GM23338 (cell line): ENCODE measurements around the gene PLCL1. TPM values are rescaled to one million over a fixed set of nuclear protein-coding genes. Genes with fewer than 3 reads are reported as not detected.

Experiments used
- ATAC-seq: fragments of 200-7000 bp; cut with Tn5 transposase; 3 replicates; pipeline ENCODE4 v1.9.1; 2020
- DNase-seq: peaks from one replicate; pipeline ENCODE4 v3.0.0-alpha.2; 2015; ENCODE audit warnings: low spot score
- H2AFZ ChIP-seq: fragments of 200-600 bp; sonication (generic); 2 replicates; pipeline ENCODE4 v1.8.0; 2016; ENCODE audit warnings: antibody characterized with exemption, mild to moderate bottlenecking, moderate library complexity
- H3F3A ChIP-seq: fragments of 200-600 bp; sonication (generic); replicated peaks from 2 replicates; pipeline ENCODE4 v1.8.0; 2017; ENCODE audit warnings: antibody characterized with exemption, mixed run types, low read depth
- H3K27ac ChIP-seq: fragments of 200-600 bp; sonication (generic); 2 replicates; pipeline ENCODE4 v1.6.1; 2016; ENCODE audit warnings: low read depth
- H3K27me3 ChIP-seq: fragments of 200-600 bp; sonication (generic); 2 replicates; pipeline ENCODE4 v1.8.0; 2016; ENCODE audit warnings: mild to moderate bottlenecking, mixed run types, moderate library complexity; ENCODE audit not compliant: insufficient read depth
- H3K36me3 ChIP-seq: fragments of 200-600 bp; sonication (generic); 2 replicates; pipeline ENCODE4 v1.8.0; 2016; ENCODE audit warnings: mild to moderate bottlenecking; ENCODE audit not compliant: insufficient read depth
- H3K4me1 ChIP-seq: fragments of 200-600 bp; sonication (generic); 2 replicates; pipeline ENCODE4 v1.8.0; 2016; ENCODE audit warnings: mild to moderate bottlenecking, moderate library complexity; ENCODE audit not compliant: insufficient read depth
- H3K4me2 ChIP-seq: fragments of 200-600 bp; sonication (generic); 2 replicates; pipeline ENCODE4 v1.7.1; 2017; ENCODE audit warnings: mixed run types
- H3K4me3 ChIP-seq: fragments of 200-600 bp; sonication (generic); 2 replicates; pipeline ENCODE4 v1.6.1; 2016; ENCODE audit warnings: mixed run types
- H3K79me2 ChIP-seq: fragments of 200-600 bp; sonication (generic); replicated peaks from 2 replicates; pipeline ENCODE4 v1.8.0; 2017; ENCODE audit warnings: mild to moderate bottlenecking; ENCODE audit not compliant: insufficient read depth
- H3K9me2 ChIP-seq: fragments of 200-600 bp; sonication (generic); 2 replicates; pipeline ENCODE4 v1.8.0; 2017; ENCODE audit not compliant: insufficient read depth
- H4K20me1 ChIP-seq: fragments of 200-600 bp; sonication (generic); replicated peaks from 2 replicates; pipeline ENCODE4 v1.8.0; 2017; ENCODE audit warnings: mild to moderate bottlenecking; ENCODE audit not compliant: insufficient read depth
- H3K27ac Mint-ChIP-seq: 2 replicates; pipeline ENCODE4 v1.8.0; 2020; ENCODE audit warnings: inconsistent platforms, mild to moderate bottlenecking, moderate library complexity, mixed read lengths
- H3K27me3 Mint-ChIP-seq: 3 replicates; pipeline ENCODE4 v1.8.0; 2022; ENCODE audit warnings: low read depth, mild to moderate bottlenecking, moderate library complexity, mixed read lengths, inconsistent platforms; ENCODE audit not compliant: insufficient read depth, poor library complexity
- H3K36me3 Mint-ChIP-seq: 3 replicates; pipeline ENCODE4 v1.8.0; 2021; ENCODE audit warnings: low read depth, mild to moderate bottlenecking, inconsistent platforms, moderate library complexity, mixed read lengths
- H3K4me1 Mint-ChIP-seq: 3 replicates; pipeline ENCODE4 v1.8.0; 2020; ENCODE audit warnings: mild to moderate bottlenecking, inconsistent platforms, mixed read lengths
- H3K4me3 Mint-ChIP-seq: 3 replicates; pipeline ENCODE4 v1.8.0; 2021; ENCODE audit warnings: moderate library complexity, mild to moderate bottlenecking, inconsistent platforms, mixed read lengths
- H3K9me3 Mint-ChIP-seq: 3 replicates; pipeline ENCODE4 v1.8.0; 2020; ENCODE audit warnings: moderate library complexity, mild to moderate bottlenecking, inconsistent platforms, mixed read lengths
- EZH2 ChIP-seq: fragments of 200-600 bp; sonication (generic); IDR thresholded peaks from one replicate; pipeline ENCODE4 v1.8.0; 2017; ENCODE audit warnings: antibody characterized with exemption, mild to moderate bottlenecking, low read depth; ENCODE audit not compliant: unreplicated experiment
- EZH2phosphoT487 ChIP-seq: fragments of 200-600 bp; sonication (generic); IDR thresholded peaks from one replicate; pipeline ENCODE4 v1.8.1; 2018; ENCODE audit warnings: antibody characterized with exemption; ENCODE audit not compliant: unreplicated experiment
- NANOG ChIP-seq: IDR thresholded peaks from 2 replicates; pipeline ENCODE4 v1.6.1; 2016; ENCODE audit warnings: antibody characterized with exemption, borderline replicate concordance
- POLR2AphosphoS5 ChIP-seq: IDR thresholded peaks from 2 replicates; pipeline ENCODE4 v1.6.1; 2016; ENCODE audit warnings: antibody characterized with exemption, low read depth
- STAT1 ChIP-seq: IDR thresholded peaks from one replicate; pipeline ENCODE4 v1.6.1; 2016; ENCODE audit warnings: antibody characterized with exemption; ENCODE audit not compliant: unreplicated experiment
- ZNF114 ChIP-seq: fragments of 250-450 bp; sonication (Bioruptor Pico); IDR thresholded peaks from 2 replicates; pipeline ENCODE4 v1.5.0; 2020; ENCODE audit warnings: mild to moderate bottlenecking, moderate library complexity
- polyA plus RNA-seq: library from polyadenylated mRNA; unstranded; fragments of >200 nt; fragmentation: Nextera tagmentation; extraction: Ambion mirVana; gene quantifications from 2 replicates; pipeline ENCODE4 v1.2.1, GENCODE V29; 2016
- total RNA-seq: library from RNA; depleted of rRNA; stranded (reverse); fragments of >200 nt; shearing (Covaris generic); gene quantifications from 2 replicates; pipeline ENCODE4 v1.2.3, GENCODE V29; 2014
- TF ChIP-seq, protein P1 (sequence below): IDR thresholded peaks from one replicate; pipeline ENCODE4 v1.6.1; 2018; ENCODE audit warnings: antibody characterized with exemption; ENCODE audit not compliant: unreplicated experiment
- TF ChIP-seq, protein P2 (sequence below): fragments of 250-450 bp; sonication (Bioruptor Pico); IDR thresholded peaks from 2 replicates; pipeline ENCODE4 v1.5.0; 2020; ENCODE audit warnings: mild to moderate bottlenecking, moderate library complexity

The PLCL1 gene
- total and polyA plus RNA-seq, 2 experiments from 2014 or later, result not detected

DNA sequence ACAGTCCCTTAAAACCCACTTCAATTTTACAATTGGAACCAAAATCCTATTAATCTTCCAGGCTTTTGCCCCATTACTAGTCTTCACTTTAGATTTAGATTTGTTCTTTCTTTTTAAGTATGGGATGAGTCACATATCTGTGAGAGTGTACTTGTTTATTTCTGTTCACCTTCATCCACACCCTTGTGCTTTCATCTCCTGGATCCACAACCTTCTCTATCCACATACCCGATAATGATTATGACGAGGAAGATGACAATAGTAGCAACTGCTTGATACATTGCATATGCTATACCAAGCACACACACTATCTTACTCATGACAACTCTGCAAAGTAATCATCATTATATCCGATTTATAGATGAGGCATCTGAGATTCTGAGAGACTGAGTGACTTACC lies 297.3 kb downstream of the PLCL1 start (continued):
- TF ChIP-seq, protein P1, sequence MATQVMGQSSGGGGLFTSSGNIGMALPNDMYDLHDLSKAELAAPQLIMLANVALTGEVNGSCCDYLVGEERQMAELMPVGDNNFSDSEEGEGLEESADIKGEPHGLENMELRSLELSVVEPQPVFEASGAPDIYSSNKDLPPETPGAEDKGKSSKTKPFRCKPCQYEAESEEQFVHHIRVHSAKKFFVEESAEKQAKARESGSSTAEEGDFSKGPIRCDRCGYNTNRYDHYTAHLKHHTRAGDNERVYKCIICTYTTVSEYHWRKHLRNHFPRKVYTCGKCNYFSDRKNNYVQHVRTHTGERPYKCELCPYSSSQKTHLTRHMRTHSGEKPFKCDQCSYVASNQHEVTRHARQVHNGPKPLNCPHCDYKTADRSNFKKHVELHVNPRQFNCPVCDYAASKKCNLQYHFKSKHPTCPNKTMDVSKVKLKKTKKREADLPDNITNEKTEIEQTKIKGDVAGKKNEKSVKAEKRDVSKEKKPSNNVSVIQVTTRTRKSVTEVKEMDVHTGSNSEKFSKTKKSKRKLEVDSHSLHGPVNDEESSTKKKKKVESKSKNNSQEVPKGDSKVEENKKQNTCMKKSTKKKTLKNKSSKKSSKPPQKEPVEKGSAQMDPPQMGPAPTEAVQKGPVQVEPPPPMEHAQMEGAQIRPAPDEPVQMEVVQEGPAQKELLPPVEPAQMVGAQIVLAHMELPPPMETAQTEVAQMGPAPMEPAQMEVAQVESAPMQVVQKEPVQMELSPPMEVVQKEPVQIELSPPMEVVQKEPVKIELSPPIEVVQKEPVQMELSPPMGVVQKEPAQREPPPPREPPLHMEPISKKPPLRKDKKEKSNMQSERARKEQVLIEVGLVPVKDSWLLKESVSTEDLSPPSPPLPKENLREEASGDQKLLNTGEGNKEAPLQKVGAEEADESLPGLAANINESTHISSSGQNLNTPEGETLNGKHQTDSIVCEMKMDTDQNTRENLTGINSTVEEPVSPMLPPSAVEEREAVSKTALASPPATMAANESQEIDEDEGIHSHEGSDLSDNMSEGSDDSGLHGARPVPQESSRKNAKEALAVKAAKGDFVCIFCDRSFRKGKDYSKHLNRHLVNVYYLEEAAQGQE, result no peak

DNA sequence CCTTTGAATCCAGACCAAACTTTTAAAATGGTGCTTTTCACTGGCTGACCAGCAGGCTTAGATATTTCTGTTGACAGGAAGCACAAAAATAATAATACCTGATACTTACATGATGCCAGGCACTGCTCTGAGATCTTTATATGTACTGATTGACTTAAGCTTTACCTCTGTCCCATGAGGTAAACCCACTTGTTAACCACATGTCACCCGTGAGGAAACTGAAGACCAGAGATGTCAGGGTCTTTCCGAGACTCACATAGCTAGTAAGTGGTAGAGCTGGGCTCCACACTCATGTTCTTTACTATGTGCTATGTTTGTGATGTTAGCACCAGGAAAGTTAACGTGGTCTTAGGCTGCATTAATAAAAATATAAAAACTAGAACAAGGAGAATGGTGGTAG lies 297.7 kb downstream of the PLCL1 start:
- Histone ChIP-seq H3K79me2 (no peaks in the 10 kb centered on the region), H3K4me3 (no peak overlapping the region), H3K36me3 (no peaks in the 10 kb centered on the region), H3K9me2 (0 out of 2 replicates have a peak, but pooled peaks cover 5% of the 10 kb centered on the region), H2AFZ (no peak overlapping the region), H4K20me1 (no peaks in the 10 kb centered on the region), H3F3A (no peaks in the 10 kb centered on the region), H3K27ac (no peak overlapping the region), H3K4me1 (peaks cover 9% of the 10 kb centered on the region; the same call in 1 of the 2 replicates), H3K4me2 (no peak overlapping the region), H3K27me3 (no peaks in the 10 kb centered on the region)
- DNase-seq (no peak), ATAC-seq (no peak)
- Mint-ChIP-seq H3K36me3 (no peaks in the 10 kb centered on the region), H3K4me3 (no peak overlapping the region), H3K4me1 (peaks cover 3% of the 10 kb centered on the region; the same call in 1 of the 3 replicates), H3K27me3 (no peaks in the 10 kb centered on the region), H3K9me3 (no peaks in the 10 kb centered on the region), H3K27ac (no peak overlapping the region)
- TF ChIP-seq ZNF114 (CRISPR knock-in tag) (no peak), STAT1 (no peak), EZH2 (no peak), NANOG (no peak), EZH2phosphoT487 (no peak), POLR2AphosphoS5 (no peak)
- TF ChIP-seq, protein P2, sequence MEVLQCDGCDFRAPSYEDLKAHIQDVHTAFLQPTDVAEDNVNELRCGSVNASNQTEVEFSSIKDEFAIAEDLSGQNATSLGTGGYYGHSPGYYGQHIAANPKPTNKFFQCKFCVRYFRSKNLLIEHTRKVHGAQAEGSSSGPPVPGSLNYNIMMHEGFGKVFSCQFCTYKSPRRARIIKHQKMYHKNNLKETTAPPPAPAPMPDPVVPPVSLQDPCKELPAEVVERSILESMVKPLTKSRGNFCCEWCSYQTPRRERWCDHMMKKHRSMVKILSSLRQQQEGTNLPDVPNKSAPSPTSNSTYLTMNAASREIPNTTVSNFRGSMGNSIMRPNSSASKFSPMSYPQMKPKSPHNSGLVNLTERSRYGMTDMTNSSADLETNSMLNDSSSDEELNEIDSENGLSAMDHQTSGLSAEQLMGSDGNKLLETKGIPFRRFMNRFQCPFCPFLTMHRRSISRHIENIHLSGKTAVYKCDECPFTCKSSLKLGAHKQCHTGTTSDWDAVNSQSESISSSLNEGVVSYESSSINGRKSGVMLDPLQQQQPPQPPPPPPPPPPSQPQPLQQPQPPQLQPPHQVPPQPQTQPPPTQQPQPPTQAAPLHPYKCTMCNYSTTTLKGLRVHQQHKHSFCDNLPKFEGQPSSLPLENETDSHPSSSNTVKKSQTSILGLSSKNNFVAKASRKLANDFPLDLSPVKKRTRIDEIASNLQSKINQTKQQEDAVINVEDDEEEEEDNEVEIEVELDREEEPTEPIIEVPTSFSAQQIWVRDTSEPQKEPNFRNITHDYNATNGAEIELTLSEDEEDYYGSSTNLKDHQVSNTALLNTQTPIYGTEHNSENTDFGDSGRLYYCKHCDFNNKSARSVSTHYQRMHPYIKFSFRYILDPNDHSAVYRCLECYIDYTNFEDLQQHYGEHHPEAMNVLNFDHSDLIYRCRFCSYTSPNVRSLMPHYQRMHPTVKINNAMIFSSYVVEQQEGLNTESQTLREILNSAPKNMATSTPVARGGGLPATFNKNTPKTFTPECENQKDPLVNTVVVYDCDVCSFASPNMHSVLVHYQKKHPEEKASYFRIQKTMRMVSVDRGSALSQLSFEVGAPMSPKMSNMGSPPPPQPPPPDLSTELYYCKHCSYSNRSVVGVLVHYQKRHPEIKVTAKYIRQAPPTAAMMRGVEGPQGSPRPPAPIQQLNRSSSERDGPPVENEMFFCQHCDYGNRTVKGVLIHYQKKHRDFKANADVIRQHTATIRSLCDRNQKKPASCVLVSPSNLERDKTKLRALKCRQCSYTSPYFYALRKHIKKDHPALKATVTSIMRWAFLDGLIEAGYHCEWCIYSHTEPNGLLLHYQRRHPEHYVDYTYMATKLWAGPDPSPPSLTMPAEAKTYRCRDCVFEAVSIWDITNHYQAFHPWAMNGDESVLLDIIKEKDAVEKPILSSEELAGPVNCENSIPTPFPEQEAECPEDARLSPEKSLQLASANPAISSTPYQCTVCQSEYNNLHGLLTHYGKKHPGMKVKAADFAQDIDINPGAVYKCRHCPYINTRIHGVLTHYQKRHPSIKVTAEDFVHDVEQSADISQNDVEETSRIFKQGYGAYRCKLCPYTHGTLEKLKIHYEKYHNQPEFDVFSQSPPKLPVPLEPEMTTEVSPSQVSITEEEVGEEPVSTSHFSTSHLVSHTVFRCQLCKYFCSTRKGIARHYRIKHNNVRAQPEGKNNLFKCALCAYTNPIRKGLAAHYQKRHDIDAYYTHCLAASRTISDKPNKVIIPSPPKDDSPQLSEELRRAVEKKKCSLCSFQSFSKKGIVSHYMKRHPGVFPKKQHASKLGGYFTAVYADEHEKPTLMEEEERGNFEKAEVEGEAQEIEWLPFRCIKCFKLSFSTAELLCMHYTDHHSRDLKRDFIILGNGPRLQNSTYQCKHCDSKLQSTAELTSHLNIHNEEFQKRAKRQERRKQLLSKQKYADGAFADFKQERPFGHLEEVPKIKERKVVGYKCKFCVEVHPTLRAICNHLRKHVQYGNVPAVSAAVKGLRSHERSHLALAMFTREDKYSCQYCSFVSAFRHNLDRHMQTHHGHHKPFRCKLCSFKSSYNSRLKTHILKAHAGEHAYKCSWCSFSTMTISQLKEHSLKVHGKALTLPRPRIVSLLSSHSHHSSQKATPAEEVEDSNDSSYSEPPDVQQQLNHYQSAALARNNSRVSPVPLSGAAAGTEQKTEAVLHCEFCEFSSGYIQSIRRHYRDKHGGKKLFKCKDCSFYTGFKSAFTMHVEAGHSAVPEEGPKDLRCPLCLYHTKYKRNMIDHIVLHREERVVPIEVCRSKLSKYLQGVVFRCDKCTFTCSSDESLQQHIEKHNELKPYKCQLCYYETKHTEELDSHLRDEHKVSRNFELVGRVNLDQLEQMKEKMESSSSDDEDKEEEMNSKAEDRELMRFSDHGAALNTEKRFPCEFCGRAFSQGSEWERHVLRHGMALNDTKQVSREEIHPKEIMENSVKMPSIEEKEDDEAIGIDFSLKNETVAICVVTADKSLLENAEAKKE (CRISPR knock-in tag), result no peak
- TF ChIP-seq, protein P1, result no peak
